Trophoblast cell (in vitro differentiated cells and primary cell): Measurements from ENCODE around the gene SRC.

Experiments used
- DNase-seq, 2 donors: peaks; one replicate each; pipeline ENCODE4 v3.0.0-alpha.2; 2016
- H2AFZ ChIP-seq: 2 replicates; pipeline ENCODE4 v1.6.1; 2013; ENCODE audit warnings: low read length, moderate library complexity, mild to moderate bottlenecking; ENCODE audit not compliant: insufficient read depth, poor library complexity
- H2AK5ac ChIP-seq: 2 replicates; pipeline ENCODE4 v1.6.1; 2013; ENCODE audit warnings: mild to moderate bottlenecking, low read length
- H2BK120ac ChIP-seq: 2 replicates; pipeline ENCODE4 v1.6.1; 2013; ENCODE audit warnings: low read length, mild to moderate bottlenecking, moderate library complexity; ENCODE audit not compliant: insufficient read depth, poor library complexity
- H2BK12ac ChIP-seq: 2 replicates; pipeline ENCODE4 v1.6.1; 2013; ENCODE audit warnings: mild to moderate bottlenecking, low read length, moderate library complexity
- H2BK5ac ChIP-seq: 2 replicates; pipeline ENCODE4 v1.6.1; 2013; ENCODE audit warnings: low read length, low read depth, moderate library complexity, mild to moderate bottlenecking; ENCODE audit not compliant: poor library complexity
- H3K14ac ChIP-seq: 2 replicates; pipeline ENCODE4 v1.6.1; 2013; ENCODE audit warnings: mild to moderate bottlenecking, low read length
- H3K18ac ChIP-seq: 2 replicates; pipeline ENCODE4 v1.6.1; 2013; ENCODE audit warnings: mild to moderate bottlenecking, low read length
- H3K23ac ChIP-seq: 2 replicates; pipeline ENCODE4 v1.6.1; 2013; ENCODE audit warnings: low read length
- H3K27ac ChIP-seq: 2 replicates; pipeline ENCODE4 v1.5.1; 2013; ENCODE audit warnings: low read depth, mild to moderate bottlenecking, inconsistent platforms, low read length, moderate library complexity
- H3K27me3 ChIP-seq: 2 replicates; pipeline ENCODE4 v1.6.1; 2013; ENCODE audit warnings: inconsistent platforms, mild to moderate bottlenecking, low read length, moderate library complexity; ENCODE audit not compliant: insufficient read depth
- H3K36me3 ChIP-seq, 2 experiments: 1 replicate in 1 of 2; 2 replicates in 1 of 2; pipeline ENCODE4 v1.6.1; 2013; ENCODE audit warnings: low read length in 2 of 2, mild to moderate bottlenecking in 2 of 2, moderate library complexity in 1 of 2; ENCODE audit not compliant: insufficient read depth in 2 of 2, control insufficient read depth in 1 of 2
- H3K4ac ChIP-seq: 2 replicates; pipeline ENCODE4 v1.6.1; 2013; ENCODE audit warnings: low read depth, mild to moderate bottlenecking, low read length, moderate library complexity
- H3K4me1 ChIP-seq, 2 experiments: 1 replicate in 1 of 2; 2 replicates in 1 of 2; pipeline ENCODE4 v1.6.1; 2013; ENCODE audit warnings: low read length in 2 of 2, mild to moderate bottlenecking in 2 of 2, moderate library complexity in 1 of 2; ENCODE audit not compliant: insufficient read depth in 2 of 2, control insufficient read depth in 1 of 2
- H3K4me2 ChIP-seq: 2 replicates; pipeline ENCODE4 v1.6.1; 2013; ENCODE audit warnings: inconsistent platforms, mild to moderate bottlenecking, low read length, moderate library complexity
- H3K4me3 ChIP-seq: 2 replicates; pipeline ENCODE4 v1.5.1; 2013; ENCODE audit warnings: mild to moderate bottlenecking, low read depth, low read length, inconsistent platforms
- H3K79me1 ChIP-seq: one replicate; pipeline ENCODE4 v1.6.1; 2013; ENCODE audit warnings: low read length
- H3K79me2 ChIP-seq: 2 replicates; pipeline ENCODE4 v1.6.1; 2013; ENCODE audit warnings: low read length, mild to moderate bottlenecking; ENCODE audit not compliant: control insufficient read depth, insufficient read depth, poor library complexity
- H3K9ac ChIP-seq: 2 replicates; pipeline ENCODE4 v1.6.1; 2013; ENCODE audit warnings: mild to moderate bottlenecking, low read length
- H3K9me3 ChIP-seq: 2 replicates; pipeline ENCODE4 v1.6.1; 2013; ENCODE audit warnings: low read depth, mild to moderate bottlenecking, control low read depth, inconsistent platforms, low read length; ENCODE audit not compliant: insufficient read depth
- H4K12ac ChIP-seq: 2 replicates; pipeline ENCODE4 v1.6.1; 2013; ENCODE audit warnings: low read depth, mild to moderate bottlenecking, low read length, moderate library complexity
- H4K8ac ChIP-seq: 2 replicates; pipeline ENCODE4 v1.6.1; 2013; ENCODE audit warnings: low read depth, mild to moderate bottlenecking, low read length, moderate library complexity
- H4K91ac ChIP-seq: one replicate; pipeline ENCODE4 v1.6.1; 2013; ENCODE audit warnings: low read depth, mild to moderate bottlenecking, low read length, moderate library complexity
- WGBS: extraction: QIAGEN DNeasy Blood & Tissue Kit; methylation state at CpG from one replicate; pipeline ENCODE4 v1.1.7; 2013; ENCODE audit warnings: missing lambda C conversion rate; ENCODE audit not compliant: insufficient read length, insufficient coverage; ENCODE audit errors: extremely low coverage; 5-methylcytosine and 5-hydroxymethylcytosine counted together

Gene SRC

DNA sequence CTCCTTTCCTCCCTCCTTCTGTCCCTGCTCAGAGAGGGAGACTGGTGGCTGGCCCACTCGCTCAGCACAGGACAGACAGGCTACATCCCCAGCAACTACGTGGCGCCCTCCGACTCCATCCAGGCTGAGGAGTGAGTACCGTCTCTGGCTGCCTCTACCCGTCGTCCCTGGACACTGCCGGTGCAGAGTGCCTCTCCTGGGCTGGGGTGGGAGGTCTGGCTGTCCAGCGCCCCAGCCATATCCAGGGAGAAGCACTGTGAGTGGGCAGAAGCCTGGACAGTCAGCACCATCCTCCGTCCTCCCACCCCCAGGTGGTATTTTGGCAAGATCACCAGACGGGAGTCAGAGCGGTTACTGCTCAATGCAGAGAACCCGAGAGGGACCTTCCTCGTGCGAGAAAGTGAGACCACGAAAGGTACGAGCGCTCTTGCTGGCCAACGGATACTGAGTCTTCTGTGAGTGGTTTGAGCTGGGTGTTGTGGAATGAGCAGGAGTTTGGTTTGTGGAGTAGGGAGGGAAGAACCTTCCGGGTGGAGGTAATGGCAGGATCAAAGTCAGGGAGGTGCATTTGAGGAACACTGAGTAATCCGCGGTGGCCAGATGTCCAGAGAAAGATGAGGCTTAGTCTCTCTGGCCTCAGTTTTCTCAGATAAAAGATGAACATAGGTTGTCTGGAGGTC is 48.1 kb downstream of the SRC start:
- H3K4ac ChIP-seq: no peak overlapping the region
- no peak overlapping the region for H2BK120ac ChIP-seq
- no peak overlapping the region for H3K23ac ChIP-seq
- H3K4me1 ChIP-seq: peaks cover 28 to 36% of the 10 kb centered on the region in 2 experiments
- peak overlapping the region; percentile 1 for H2BK12ac ChIP-seq
- peaks cover 7% of the 10 kb centered on the region for H3K79me2 ChIP-seq
- no peak overlapping the region for H3K4me3 ChIP-seq
- WGBS: no CpG with 5 or more reads among the region's 22 CpGs
- H2BK5ac ChIP-seq: peak overlapping the region; percentile 14
- peak overlapping the region; percentile 2 for H4K8ac ChIP-seq
- no peaks in the 10 kb centered on the region for H3K27me3 ChIP-seq
- peak overlapping the region; percentile 51 for H3K14ac ChIP-seq
- H4K91ac ChIP-seq: peak overlapping the region; percentile 6
- peaks cover 17% of the 10 kb centered on the region for H3K79me1 ChIP-seq
- H3K27ac ChIP-seq: peak overlapping the region; percentile 61
- H3K9ac ChIP-seq: no peak overlapping the region
- peaks cover 7% of the 10 kb centered on the region for H3K9me3 ChIP-seq
- DNase-seq: no peak
- H3K18ac ChIP-seq: peak overlapping the region; percentile 44
- H3K36me3 ChIP-seq: peaks cover 94% of the 10 kb centered on the region in 2 experiments
- peak overlapping the region; percentile 10 for H4K12ac ChIP-seq
- no peak overlapping the region for H3K4me2 ChIP-seq
- no peak overlapping the region for H2AFZ ChIP-seq
- H2AK5ac ChIP-seq: peak overlapping the region; percentile 6

GRCh38 chr20:37394543-37395409 is 48.8 kb downstream of the SRC start:
- Histone ChIP-seq H4K91ac (peak overlapping the region; percentile 49), H2BK12ac (no peak overlapping the region), H2AK5ac (no peak overlapping the region), H3K27me3 (no peaks in the 10 kb centered on the region), H3K4me3 (no peak overlapping the region), H2AFZ (no peak overlapping the region), H3K79me2 (peaks cover 7% of the 10 kb centered on the region), H4K8ac (peak overlapping the region; percentile 47), H3K4me1 (peaks cover 28 to 36% of the 10 kb centered on the region in 2 experiments), H2BK5ac (peak overlapping the region; percentile 44), H3K9me3 (peaks cover 4% of the 10 kb centered on the region), H3K27ac (peak overlapping the region; percentile 61), H3K4ac (no peak overlapping the region), H2BK120ac (peak overlapping the region; percentile 3), H3K36me3 (peaks cover 92 to 93% of the 10 kb centered on the region in 2 experiments), H3K4me2 (no peak overlapping the region), H3K14ac (peak overlapping the region; percentile 18), H3K18ac (peak overlapping the region; percentile 8), H3K9ac (no peak overlapping the region), H3K23ac (no peak overlapping the region), H3K79me1 (peaks cover 17% of the 10 kb centered on the region), H4K12ac (no peak overlapping the region)
- no peak for DNase-seq
- no CpG with 5 or more reads among the region's 19 CpGs for WGBS

- H3K36me3 ChIP-seq: peaks cover 94 to 95% of the 10 kb centered on the region in 2 experiments
- H3K14ac ChIP-seq: peak overlapping the region; percentile 18
- no peak overlapping the region for H2AFZ ChIP-seq
- no peak overlapping the region for H3K4me3 ChIP-seq
- H3K18ac ChIP-seq: peak overlapping the region; percentile 8
- H3K4me2 ChIP-seq: no peak overlapping the region
- peaks cover 4% of the 10 kb centered on the region for H3K9me3 ChIP-seq
- peak overlapping the region; percentile 3 for H2BK120ac ChIP-seq
- DNase-seq: no peak
- H2AK5ac ChIP-seq: peak overlapping the region; percentile 21
- peaks cover 7% of the 10 kb centered on the region for H3K79me2 ChIP-seq
- peaks cover 28 to 36% of the 10 kb centered on the region in 2 experiments for H3K4me1 ChIP-seq
- H4K12ac ChIP-seq: no peak overlapping the region
- no peak overlapping the region for H2BK12ac ChIP-seq
- H2BK5ac ChIP-seq: peak overlapping the region; percentile 44
- peak overlapping the region; percentile 47 for H4K8ac ChIP-seq
- WGBS: no CpG with 5 or more reads among the region's 9 CpGs
- H3K23ac ChIP-seq: no peak overlapping the region
- peaks cover 17% of the 10 kb centered on the region for H3K79me1 ChIP-seq
- H3K9ac ChIP-seq: no peak overlapping the region
- peak overlapping the region; percentile 61 for H3K27ac ChIP-seq
- H3K27me3 ChIP-seq: no peaks in the 10 kb centered on the region
- H3K4ac ChIP-seq: no peak overlapping the region
- H4K91ac ChIP-seq: peak overlapping the region; percentile 49
Measured at GRCh38 chr20:37395410-37395797, 49.5 kb downstream of the SRC start.

DNA sequence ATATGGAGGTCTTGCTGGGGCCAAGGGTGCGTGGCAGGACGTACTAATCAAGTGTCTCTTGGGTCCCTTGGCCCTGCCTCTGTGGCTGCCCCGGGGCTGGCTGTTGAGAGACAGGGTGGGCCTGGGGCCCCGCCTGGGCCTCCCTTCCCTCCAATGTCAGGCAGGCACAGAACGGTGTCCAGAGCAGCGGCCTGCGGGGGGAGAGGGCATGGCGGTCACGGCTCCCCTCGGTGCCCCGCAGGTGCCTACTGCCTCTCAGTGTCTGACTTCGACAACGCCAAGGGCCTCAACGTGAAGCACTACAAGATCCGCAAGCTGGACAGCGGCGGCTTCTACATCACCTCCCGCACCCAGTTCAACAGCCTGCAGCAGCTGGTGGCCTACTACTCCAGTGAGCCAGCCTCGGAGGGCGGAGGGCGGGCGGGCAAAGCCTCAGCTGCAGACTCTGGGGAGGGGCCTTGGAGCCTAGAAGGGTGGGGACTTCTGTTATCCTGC is 50.0 kb downstream of the SRC start:
- peak overlapping the region; percentile 61 for H3K27ac ChIP-seq
- peaks cover 90 to 92% of the 10 kb centered on the region in 2 experiments for H3K36me3 ChIP-seq
- peaks cover 4% of the 10 kb centered on the region for H3K9me3 ChIP-seq
- no peak for DNase-seq
- H4K12ac ChIP-seq: no peak overlapping the region
- H3K9ac ChIP-seq: no peak overlapping the region
- no peak overlapping the region for H3K4ac ChIP-seq
- H4K91ac ChIP-seq: no peak overlapping the region
- peaks cover 7% of the 10 kb centered on the region for H3K79me2 ChIP-seq
- peaks cover 28 to 36% of the 10 kb centered on the region in 2 experiments for H3K4me1 ChIP-seq
- H2BK5ac ChIP-seq: peak overlapping the region; percentile 44
- no peak overlapping the region for H4K8ac ChIP-seq
- no peak overlapping the region for H2AK5ac ChIP-seq
- H3K27me3 ChIP-seq: no peaks in the 10 kb centered on the region
- no peak overlapping the region for H2BK12ac ChIP-seq
- no peak overlapping the region for H2BK120ac ChIP-seq
- peaks cover 17% of the 10 kb centered on the region for H3K79me1 ChIP-seq
- no peak overlapping the region for H3K23ac ChIP-seq
- no peak overlapping the region for H3K4me2 ChIP-seq
- WGBS: no CpG with 5 or more reads among the region's 22 CpGs
- H3K18ac ChIP-seq: peak overlapping the region; percentile 26
- H2AFZ ChIP-seq: no peak overlapping the region
- no peak overlapping the region for H3K14ac ChIP-seq
- no peak overlapping the region for H3K4me3 ChIP-seq
